SK-N-DZ (cell line): ENCODE measurements around the gene TSPY2. TPM values are rescaled to one million over a fixed set of nuclear protein-coding genes. Genes with fewer than 3 reads are reported as not detected.
"Not testable (repeated sequence)": the region's sequence is repeated elsewhere in the genome, so short reads cannot be mapped to it uniquely, and the experiment has no call there.

Experiments
- DNase-seq: peaks from one replicate; pipeline ENCODE4 v3.0.0-alpha.2; 2015; ENCODE audit warnings: low spot score
- polyA plus RNA-seq, 2 experiments: library from polyadenylated mRNA; depleted of rRNA; stranded (reverse); fragments of >200 nt; gene quantifications; 2 replicates each; pipeline ENCODE4 v1.2.3, GENCODE V29; 2014

TSPY2 gene, protein sequence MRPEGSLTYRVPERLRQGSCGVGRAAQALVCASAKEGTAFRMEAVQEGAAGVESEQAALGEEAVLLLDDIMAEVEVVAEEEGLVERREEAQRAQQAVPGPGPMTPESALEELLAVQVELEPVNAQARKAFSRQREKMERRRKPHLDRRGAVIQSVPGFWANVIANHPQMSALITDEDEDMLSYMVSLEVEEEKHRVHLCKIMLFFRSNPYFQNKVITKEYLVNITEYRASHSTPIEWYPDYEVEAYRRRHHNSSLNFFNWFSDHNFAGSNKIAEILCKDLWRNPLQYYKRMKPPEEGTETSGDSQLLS
- polyA plus RNA-seq (2014; cell fraction: cytosol; rRNA removed) = not detected in 2 replicates
- polyA plus RNA-seq (2014; cell fraction: nucleus; rRNA removed) = not detected in 2 replicates

DNA sequence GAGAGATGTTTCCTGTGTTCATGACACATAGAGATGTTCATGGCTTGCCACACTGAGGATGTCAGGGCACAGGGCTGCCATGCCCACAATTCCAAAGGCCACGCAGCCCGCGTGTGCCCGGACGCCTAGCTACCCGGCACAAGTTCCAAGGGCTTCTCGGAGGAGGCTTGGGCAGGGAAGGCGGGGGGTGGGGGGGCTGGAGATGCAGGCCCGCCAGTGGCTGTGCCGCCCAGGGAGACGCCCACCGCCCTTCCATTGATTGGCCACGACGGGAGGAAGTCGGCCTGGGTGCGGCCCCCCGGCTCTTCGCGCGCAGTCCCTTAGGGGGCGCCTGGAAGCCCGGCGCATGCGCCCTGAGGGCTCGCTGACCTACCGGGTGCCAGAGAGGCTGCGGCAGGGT is at the start of gene TSPY2:
TSS of gene TSPY2 (plus strand) at position 301 of the 400 bp plus-strand sequence. CDS start at position 347, 46 bp downstream.
- DNase-seq = not testable (repeated sequence)

DNA sequence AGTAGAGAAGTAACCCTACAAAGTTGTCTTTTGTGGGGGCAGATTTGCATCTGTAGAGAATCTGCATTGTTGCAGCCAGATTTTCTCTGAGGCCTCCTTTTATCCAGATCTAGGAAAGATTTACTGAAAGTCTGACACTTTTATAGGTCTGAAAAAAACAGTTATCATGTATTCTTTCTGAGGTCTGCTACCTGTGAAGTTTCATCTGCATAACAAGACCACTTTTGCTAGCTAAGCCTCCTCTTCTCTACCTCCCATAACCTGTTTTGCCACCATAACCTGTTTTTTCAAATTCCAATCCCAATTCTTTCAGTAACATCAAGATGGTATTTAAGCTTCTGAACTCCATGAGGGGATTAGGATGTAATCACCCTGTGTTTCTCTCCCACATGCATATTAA is 36.5 kb upstream of the TSPY2 start:
- not testable (repeated sequence) for DNase-seq

- DNase-seq = not testable (repeated sequence)
These were observed 29.0 kb upstream of the TSPY2 start for GRCh38 chrY:6217045-6217444.

- not testable (repeated sequence) for DNase-seq
These were observed 23.8 kb downstream of the TSPY2 start for GRCh38 chrY:6269839-6270238.
